KMS-11 (cell line): ENCODE measurements around the gene BABAM2.

Experiments
- H2AFZ ChIP-seq: fragments of 200-600 bp; sonication (generic); 2 replicates; pipeline ENCODE4 v1.6.1; 2016; ENCODE audit warnings: antibody characterized with exemption, mixed run types, low read depth
- H3K27ac ChIP-seq: fragments of 200-600 bp; sonication (generic); 2 replicates; pipeline ENCODE4 v1.6.1; 2016; ENCODE audit warnings: mild to moderate bottlenecking, mixed run types
- H3K27me3 ChIP-seq: fragments of 200-600 bp; sonication (generic); 2 replicates; pipeline ENCODE4 v1.6.1; 2017; ENCODE audit warnings: mild to moderate bottlenecking, low read depth, mixed run types, moderate library complexity; ENCODE audit not compliant: insufficient read depth
- H3K36me3 ChIP-seq: fragments of 200-600 bp; sonication (generic); 2 replicates; pipeline ENCODE4 v1.6.1; 2017; ENCODE audit warnings: mild to moderate bottlenecking, mixed run types; ENCODE audit not compliant: insufficient read depth
- H3K4me1 ChIP-seq: fragments of 200-600 bp; sonication (generic); 2 replicates; pipeline ENCODE4 v1.6.1; 2016; ENCODE audit warnings: mild to moderate bottlenecking, low read depth, mixed run types; ENCODE audit not compliant: poor library complexity, severe bottlenecking
- H3K4me2 ChIP-seq: fragments of 200-600 bp; sonication (generic); 2 replicates; pipeline ENCODE4 v1.7.0; 2016; ENCODE audit warnings: mild to moderate bottlenecking, mixed run types
- H3K4me3 ChIP-seq: fragments of 200-600 bp; sonication (generic); IDR thresholded peaks from 2 replicates; pipeline ENCODE4 v1.6.1; 2017; ENCODE audit warnings: low read depth, low read length, mixed read lengths; ENCODE audit not compliant: insufficient read depth
- H3K79me2 ChIP-seq: fragments of 200-600 bp; sonication (generic); 2 replicates; pipeline ENCODE4 v1.6.1; 2016; ENCODE audit warnings: low read depth, mixed run types; ENCODE audit not compliant: insufficient read depth
- H3K9ac ChIP-seq: fragments of 200-600 bp; sonication (generic); 2 replicates; pipeline ENCODE4 v1.6.1; 2016; ENCODE audit warnings: mild to moderate bottlenecking, mixed run types
- H4K20me1 ChIP-seq: fragments of 200-600 bp; sonication (generic); 2 replicates; pipeline ENCODE4 v1.6.1; 2016; ENCODE audit warnings: mild to moderate bottlenecking, mixed run types; ENCODE audit not compliant: insufficient read depth
- CTCF ChIP-seq: fragments of 200-600 bp; sonication (generic); conservative IDR thresholded peaks from 2 replicates; pipeline ENCODE4 v1.6.1; 2017; ENCODE audit warnings: low read depth, mild to moderate bottlenecking, antibody characterized with exemption, low read length, moderate library complexity, mixed read lengths

The BABAM2 gene

GRCh38 chr2:27890146-27890923 is at the start of gene BABAM2, which contains the start of gene RBKS:
Gene BABAM2 (plus strand): TSS chr2:27890729. CDS start chr2:27894557, 3,828 bp downstream.
Gene RBKS (minus strand): TSS chr2:27890387. CDS start chr2:27890345, 42 bp downstream.
- Histone ChIP-seq H3K36me3 (no peaks in the 10 kb centered on the region), H3K27ac (peak within 1 kb of the TSS; percentile 99), H4K20me1 (no peaks in the 10 kb centered on the region), H3K4me1 (peaks cover 12% of the 10 kb centered on the region), H3K9ac (peak within 1 kb of the TSS; percentile 94), H3K4me3 (peak within 1 kb of the TSS; percentile 93), H2AFZ (peak within 1 kb of the TSS; percentile 95), H3K27me3 (no peaks in the 10 kb centered on the region), H3K79me2 (peaks cover 15% of the 10 kb centered on the region; the same call in 1 of the 2 replicates), H3K4me2 (peak within 1 kb of the TSS; percentile 90)
- TF ChIP-seq CTCF = no peak

- Histone ChIP-seq H3K4me3 (no peak overlapping the region), H2AFZ (no peak overlapping the region), H3K36me3 (no peaks in the 10 kb centered on the region), H3K27ac (no peak overlapping the region), H4K20me1 (no peaks in the 10 kb centered on the region), H3K79me2 (no peaks in the 10 kb centered on the region), H3K27me3 (no peaks in the 10 kb centered on the region), H3K9ac (no peak overlapping the region), H3K4me1 (no peaks in the 10 kb centered on the region), H3K4me2 (no peak overlapping the region)
- no peak for TF ChIP-seq CTCF
These were observed 47.6 kb upstream of the BABAM2 start for GRCh38 chr2:27842894-27843293.

GRCh38 chr2:27843992-27844391 is 46.5 kb upstream of the BABAM2 start:
- H2AFZ ChIP-seq = no peak overlapping the region
- H3K9ac ChIP-seq = no peak overlapping the region
- no peaks in the 10 kb centered on the region for H3K79me2 ChIP-seq
- H3K4me3 ChIP-seq = no peak overlapping the region
- TF ChIP-seq CTCF = no peak
- no peaks in the 10 kb centered on the region for H3K36me3 ChIP-seq
- H4K20me1 ChIP-seq = no peaks in the 10 kb centered on the region
- H3K4me2 ChIP-seq = no peak overlapping the region
- H3K4me1 ChIP-seq = peaks cover 3% of the 10 kb centered on the region
- H3K27ac ChIP-seq = no peak overlapping the region
- no peaks in the 10 kb centered on the region for H3K27me3 ChIP-seq

GRCh38 chr2:27844821-27845255 is 45.7 kb upstream of the BABAM2 start:
- no peak overlapping the region for H3K27ac ChIP-seq
- no peak overlapping the region for H2AFZ ChIP-seq
- no peaks in the 10 kb centered on the region for H3K36me3 ChIP-seq
- no peaks in the 10 kb centered on the region for H3K79me2 ChIP-seq
- H3K4me3 ChIP-seq = no peak overlapping the region
- peaks cover 12% of the 10 kb centered on the region for H3K4me1 ChIP-seq
- no peaks in the 10 kb centered on the region for H4K20me1 ChIP-seq
- H3K9ac ChIP-seq = no peak overlapping the region
- no peaks in the 10 kb centered on the region for H3K27me3 ChIP-seq
- TF ChIP-seq CTCF = no peak
- H3K4me2 ChIP-seq = no peak overlapping the region
